ENCODE measurements around the gene ATP5ME. TPM values are rescaled to one million over a fixed set of nuclear protein-coding genes. Genes with fewer than 3 reads are reported as not detected.
"Not testable (repeated sequence)": the region's sequence is repeated elsewhere in the genome, so short reads cannot be mapped to it uniquely, and the experiment has no call there.

ATP5ME gene
- total RNA-seq, 2 donors from 2014 or later, result 20.2 to 37.9 TPM

DNA sequence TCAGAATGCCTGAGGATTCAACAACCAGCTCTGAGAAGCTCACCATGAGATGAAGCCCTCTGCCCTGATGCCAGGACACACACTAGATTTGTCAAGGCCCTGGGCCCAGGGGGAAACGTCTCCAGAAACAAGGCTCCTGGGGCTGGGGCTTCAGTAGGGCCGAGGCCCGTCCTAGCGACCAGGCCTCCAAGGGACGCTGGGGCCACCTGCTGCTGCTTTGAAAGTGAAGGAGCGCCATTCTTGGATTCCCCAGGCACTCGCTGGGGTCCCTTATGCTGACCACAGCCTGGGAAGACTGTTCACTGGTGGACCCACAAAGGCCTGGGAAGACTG, 24.8 kb downstream of the ATP5ME start:
- intact Hi-C loops (cut with DNase I), result no loop called here
- peaks cover 0 to 10% of the 10 kb centered on the region in 2 donors for H3K27me3 ChIP-seq
- 82% methylated on average over 7 of the region's 7 CpGs; no CpG with 5 or more reads in 1 of the 2 donors for WGBS, 2 donors
- no peaks in the 10 kb centered on the region for H3K36me3 ChIP-seq (replicated peaks in 1 of 2; ENCODE audit: insufficient read depth in 1 of 2, low read depth in 2 of 2)
- ATAC-seq, result no peak
- H3K4me3 ChIP-seq, result no peak overlapping the region
- no peak overlapping the region for H3K27ac ChIP-seq
- no peaks in the 10 kb centered on the region for H3K9me3 ChIP-seq
- TF ChIP-seq POLR2A (IDR thresholded peaks at IDR 0.05), result no peak
- TF ChIP-seq, protein P1, sequence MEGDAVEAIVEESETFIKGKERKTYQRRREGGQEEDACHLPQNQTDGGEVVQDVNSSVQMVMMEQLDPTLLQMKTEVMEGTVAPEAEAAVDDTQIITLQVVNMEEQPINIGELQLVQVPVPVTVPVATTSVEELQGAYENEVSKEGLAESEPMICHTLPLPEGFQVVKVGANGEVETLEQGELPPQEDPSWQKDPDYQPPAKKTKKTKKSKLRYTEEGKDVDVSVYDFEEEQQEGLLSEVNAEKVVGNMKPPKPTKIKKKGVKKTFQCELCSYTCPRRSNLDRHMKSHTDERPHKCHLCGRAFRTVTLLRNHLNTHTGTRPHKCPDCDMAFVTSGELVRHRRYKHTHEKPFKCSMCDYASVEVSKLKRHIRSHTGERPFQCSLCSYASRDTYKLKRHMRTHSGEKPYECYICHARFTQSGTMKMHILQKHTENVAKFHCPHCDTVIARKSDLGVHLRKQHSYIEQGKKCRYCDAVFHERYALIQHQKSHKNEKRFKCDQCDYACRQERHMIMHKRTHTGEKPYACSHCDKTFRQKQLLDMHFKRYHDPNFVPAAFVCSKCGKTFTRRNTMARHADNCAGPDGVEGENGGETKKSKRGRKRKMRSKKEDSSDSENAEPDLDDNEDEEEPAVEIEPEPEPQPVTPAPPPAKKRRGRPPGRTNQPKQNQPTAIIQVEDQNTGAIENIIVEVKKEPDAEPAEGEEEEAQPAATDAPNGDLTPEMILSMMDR (IDR thresholded peaks at IDR 0.05), result no peak
- DNase-seq, result no peak
- H3K4me1 ChIP-seq, result no peaks in the 10 kb centered on the region

DNA sequence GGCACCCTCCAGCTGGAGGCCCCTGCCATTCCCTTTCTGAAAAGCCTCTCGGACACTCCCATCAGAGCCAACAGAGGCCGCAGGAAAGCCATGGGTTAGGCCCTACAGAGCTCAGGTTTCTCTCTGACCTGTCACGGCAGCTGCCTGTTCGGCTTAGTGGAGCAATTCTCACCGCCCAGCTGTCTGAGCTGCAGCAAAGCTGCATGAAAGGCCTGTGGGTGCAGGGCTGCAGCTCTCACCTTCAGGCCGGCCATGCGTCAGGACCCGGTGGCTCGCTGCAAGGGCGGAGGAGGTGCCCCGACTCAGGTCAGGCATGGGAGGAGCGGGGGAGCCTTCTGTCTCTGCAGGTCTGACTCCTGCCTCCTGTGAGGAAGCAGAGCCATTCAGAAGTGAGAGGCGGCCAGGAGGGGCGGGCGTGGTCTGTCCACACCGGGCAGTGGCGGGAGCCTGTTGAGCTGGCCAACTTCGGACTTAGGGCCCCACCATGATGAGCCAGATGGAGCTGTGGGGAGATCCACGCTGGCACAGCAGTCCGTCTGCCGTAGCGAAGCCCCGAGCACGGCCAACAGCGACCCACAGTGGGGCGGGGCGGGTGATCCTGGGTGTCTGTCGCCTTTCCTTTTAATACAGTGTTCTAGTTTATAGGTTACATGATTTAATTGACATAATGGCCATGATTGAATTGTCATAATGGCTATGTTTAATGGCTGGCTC, 25.3 kb downstream of the ATP5ME start:
- no peak overlapping the region for H3K4me3 ChIP-seq
- DNase-seq (no peak), ATAC-seq (no peak)
- H3K36me3 ChIP-seq (replicated peaks in 1 of 2; ENCODE audit: insufficient read depth in 1 of 2, low read depth in 2 of 2), result no peaks in the 10 kb centered on the region
- no peaks in the 10 kb centered on the region for H3K4me1 ChIP-seq
- TF ChIP-seq POLR2A (IDR thresholded peaks at IDR 0.05), result no peak
- TF ChIP-seq, protein P1 (IDR thresholded peaks at IDR 0.05), result no peak
- intact Hi-C loops (cut with DNase I), result no loop called here
- no peak overlapping the region for H3K27ac ChIP-seq
- WGBS, 2 donors, result 77% methylated on average over 24 of the region's 28 CpGs; no CpG with 5 or more reads in 1 of the 2 donors
- peaks cover 0 to 10% of the 10 kb centered on the region in 2 donors for H3K27me3 ChIP-seq
- no peaks in the 10 kb centered on the region for H3K9me3 ChIP-seq

DNA sequence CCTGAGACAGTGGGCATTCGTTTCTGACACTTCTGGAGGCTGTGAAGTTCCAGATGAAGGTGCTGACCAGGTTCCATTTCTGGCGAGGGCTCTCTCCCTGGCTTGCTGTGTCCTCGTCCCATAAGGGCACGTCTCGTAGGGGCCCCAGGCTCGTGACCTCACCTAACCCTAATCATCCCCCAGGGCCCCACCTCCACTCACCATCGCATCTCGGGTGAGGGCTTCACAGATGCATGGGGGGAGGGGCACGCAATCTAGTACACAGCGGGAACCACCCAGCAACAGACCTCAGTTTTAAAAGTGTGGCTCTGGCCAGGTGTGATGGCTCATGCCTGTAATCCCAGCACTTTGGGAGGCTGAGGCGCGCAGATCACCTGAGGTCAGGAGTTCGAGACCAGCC, 26.6 kb downstream of the ATP5ME start:
- H3K36me3 ChIP-seq (replicated peaks in 1 of 2; ENCODE audit: insufficient read depth in 1 of 2, low read depth in 2 of 2), result no peaks in the 10 kb centered on the region
- 53 to 59% methylated on average over 11 to 13 of the region's 13 CpGs for WGBS, 2 donors
- no peaks in the 10 kb centered on the region for H3K9me3 ChIP-seq
- ATAC-seq (no peak), DNase-seq (no peak)
- peaks cover 0 to 10% of the 10 kb centered on the region in 2 donors for H3K27me3 ChIP-seq
- no peak overlapping the region for H3K4me3 ChIP-seq
- no peak for TF ChIP-seq POLR2A (IDR thresholded peaks at IDR 0.05)
- TF ChIP-seq, protein P1 (IDR thresholded peaks at IDR 0.05), result no peak
- no peak overlapping the region for H3K27ac ChIP-seq
- intact Hi-C loops (cut with DNase I), result no loop called here
- H3K4me1 ChIP-seq, result no peaks in the 10 kb centered on the region

DNA sequence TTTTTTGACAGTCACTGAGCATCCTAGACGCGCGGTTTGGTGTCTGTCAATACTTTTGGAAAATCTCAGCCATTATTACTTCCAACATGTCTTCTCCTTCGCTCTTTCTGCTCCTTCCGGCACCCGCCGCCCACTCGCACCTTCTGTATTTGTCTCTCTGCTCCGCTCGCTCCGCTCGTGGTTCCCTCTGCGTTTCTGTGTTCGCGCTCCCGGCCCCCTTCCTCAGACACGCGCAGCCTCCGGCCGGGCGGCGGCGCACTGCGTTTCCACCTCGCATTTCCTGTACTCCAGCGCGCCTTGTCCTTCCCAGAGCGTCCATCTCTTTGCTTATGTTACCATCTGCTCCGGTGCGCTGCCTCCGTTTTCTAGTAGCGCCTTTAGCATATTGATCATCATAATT, 27.6 kb downstream of the ATP5ME start:
- 68 to 76% methylated on average over 32 of the region's 32 CpGs for WGBS, 2 donors
- ATAC-seq, result no peak

DNA sequence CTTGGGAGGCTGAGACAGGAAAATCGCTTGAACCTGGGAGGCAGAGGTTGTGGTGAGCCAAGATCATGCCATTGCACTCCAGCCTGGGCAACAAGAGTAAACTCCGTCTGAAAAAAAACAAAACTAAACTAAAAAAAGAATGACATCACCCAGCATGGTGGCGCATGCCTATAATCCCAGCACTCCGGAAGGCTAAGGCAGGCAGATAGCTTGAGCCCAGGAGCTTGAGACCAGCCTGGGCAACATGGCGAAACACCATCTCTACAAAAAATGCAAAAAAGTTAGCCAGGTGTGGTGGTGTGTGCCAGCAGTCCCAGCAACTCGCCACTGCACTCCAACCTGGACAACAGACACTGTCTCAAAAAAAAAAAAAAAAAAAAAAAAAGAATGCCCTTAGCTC, 31.7 kb downstream of the ATP5ME start:
- ATAC-seq; H3K4me3 ChIP-seq; DNase-seq; H3K36me3 ChIP-seq (replicated peaks in 1 of 2; ENCODE audit: insufficient read depth in 1 of 2, low read depth in 2 of 2); H3K9me3 ChIP-seq; H3K4me1 ChIP-seq; intact Hi-C loops (cut with DNase I); H3K27me3 ChIP-seq; H3K27ac ChIP-seq: not testable (repeated sequence)
- 79% methylated on average over 6 of the region's 6 CpGs for WGBS, 2 donors

More for the DNA sequence above, 27.6 kb downstream of the ATP5ME start:
- H3K36me3 ChIP-seq (replicated peaks in 1 of 2; ENCODE audit: insufficient read depth in 1 of 2, low read depth in 2 of 2), result no peaks in the 10 kb centered on the region
- TF ChIP-seq, protein P1 (IDR thresholded peaks at IDR 0.05), result no peak
- no peak for TF ChIP-seq POLR2A (IDR thresholded peaks at IDR 0.05)
- no peaks in the 10 kb centered on the region for H3K9me3 ChIP-seq
- no peak for DNase-seq
- H3K27me3 ChIP-seq, result peaks cover 0 to 10% of the 10 kb centered on the region in 2 donors
- H3K27ac ChIP-seq, result no peak overlapping the region
- intact Hi-C loops (cut with DNase I), result no loop called here
- H3K4me3 ChIP-seq, result no peak overlapping the region
- no peaks in the 10 kb centered on the region for H3K4me1 ChIP-seq

All from body of pancreas (tissue), 4 donors.